Muscle of back (tissue), 11 donors: ENCODE results near the gene OR52E4. TPM values are rescaled to one million over a fixed set of nuclear protein-coding genes. Genes with fewer than 3 reads are reported as not detected.

Source experiments
- DNase-seq, 3 donors: peaks; one replicate each; pipeline versions ENCODE4 v3.0.0 to v3.0.0-alpha.2; 2013
- polyA plus RNA-seq, 10 donors: library from polyadenylated mRNA; unstranded; fragments of 120-200 nt; gene quantifications; one replicate each; pipeline ENCODE4 v1.2.1, GENCODE V29; 2013; ENCODE audit not compliant: insufficient read length in 10 of 10

Gene OR52E4
- polyA plus RNA-seq, 10 donors: not detected

- no peak for DNase-seq
Measured at GRCh38 chr11:5929571-5930368, 49.3 kb downstream of the OR52E4 start.

- no peak for DNase-seq
Measured at GRCh38 chr11:5930614-5931013, 50.2 kb downstream of the OR52E4 start.

GRCh38 chr11:5931061-5931460, 50.6 kb downstream of the OR52E4 start:
- DNase-seq: no peak

GRCh38 chr11:5932671-5933070, 52.2 kb downstream of the OR52E4 start:
- DNase-seq: no peak

- DNase-seq: no peak
Measured at GRCh38 chr11:5933116-5933515, 52.7 kb downstream of the OR52E4 start.

Other genes with a start within 250 kb of the OR52E4 start
- gene TRIM5, start 195.6 kb upstream of the OR52E4 start, polyA plus RNA-seq: 10 to 100 TPM in 9 of 10 donors, 1 to 10 TPM in 1; 9.9 to 17.8 (median 13.6) TPM
- gene TRIM22, start 190.8 kb upstream of the OR52E4 start, polyA plus RNA-seq: 10 to 100 TPM in 6 of 10 donors, 1 to 10 TPM in 4; 4.5 to 16.0 (median 10.6) TPM
- gene OR56B1, start 144.2 kb upstream of the OR52E4 start, polyA plus RNA-seq: not detected
- gene OR52N4, start 126.4 kb upstream of the OR52E4 start, polyA plus RNA-seq: under 1 TPM in 1 of 10 donors, not detected in 9; 0.18 TPM
- gene OR52N5, start 97.3 kb upstream of the OR52E4 start, polyA plus RNA-seq: not detected
- gene OR52N1, start 89.4 kb upstream of the OR52E4 start, polyA plus RNA-seq: not detected
- gene OR52N2, start 71.7 kb upstream of the OR52E4 start, polyA plus RNA-seq: not detected
- not detected for gene OR52E6, start 38.7 kb upstream of the OR52E4 start, polyA plus RNA-seq
- gene OR52E8, start 22.9 kb upstream of the OR52E4 start, polyA plus RNA-seq: not detected
- gene OR52E5, start 12.6 kb downstream of the OR52E4 start, polyA plus RNA-seq: not detected
- not detected for gene OR56A3, start 61.6 kb downstream of the OR52E4 start, polyA plus RNA-seq
- gene OR56A5, start 87.9 kb downstream of the OR52E4 start, polyA plus RNA-seq: not detected
- not detected for gene OR52L1, start 106.4 kb downstream of the OR52E4 start, polyA plus RNA-seq
- not detected for gene OR56A4, start 126.3 kb downstream of the OR52E4 start, polyA plus RNA-seq
- not detected for gene OR56A1, start 150.1 kb downstream of the OR52E4 start, polyA plus RNA-seq
- not detected for gene OR56B4, start 227.1 kb downstream of the OR52E4 start, polyA plus RNA-seq